ENCODE measurements around the gene SLC38A11.

The SLC38A11 gene

GRCh38 chr2:164937864-164938401 is 17.4 kb downstream of the SLC38A11 start:
- Histone ChIP-seq H2BK12ac (ENCODE audit: low read length in 2 of 2) (no peak overlapping the region), H3K4me3 (ENCODE audit: insufficient read depth in 1 of 2, low read depth in 1 of 2, low read length in 2 of 2) (no peak overlapping the region), H3K4me2 (ENCODE audit: low read length, poor library complexity, severe bottlenecking) (no peak overlapping the region), H2AFZ (ENCODE audit: low read depth, low read length) (no peak overlapping the region), H2BK120ac (ENCODE audit: low read depth, low read length) (peak overlapping the region; percentile 34), H4K8ac (ENCODE audit: low read length) (no peak overlapping the region), H4K91ac (ENCODE audit: low read length) (no peak overlapping the region), H3K36me3 (ENCODE audit: control insufficient read depth in 1 of 2, insufficient read depth in 2 of 2, low read depth in 1 of 2, low read length in 2 of 2) (no peaks in the 10 kb centered on the region), H3K14ac (ENCODE audit: low read length in 2 of 2) (no peak overlapping the region), H3K9ac (ENCODE audit: low read length) (no peak overlapping the region), H3K23ac (ENCODE audit: low read length in 2 of 2) (no peak overlapping the region), H3K9me3 (ENCODE audit: control insufficient read depth, low read length) (no peaks in the 10 kb centered on the region), H2BK5ac (ENCODE audit: low read depth, low read length, poor library complexity, severe bottlenecking) (peak overlapping the region; percentile 25), H3K18ac (ENCODE audit: low read depth in 1 of 2, low read length in 2 of 2) (no peak overlapping the region), H2AK5ac (ENCODE audit: low read length, severe bottlenecking) (no peak overlapping the region), H3K4ac (ENCODE audit: low read depth in 1 of 2, low read length in 2 of 2) (no peak overlapping the region), H3K4me1 (ENCODE audit: control insufficient read depth, insufficient read depth, low read depth, low read length) (no peaks in the 10 kb centered on the region), H3K27ac (ENCODE audit: low read length, poor library complexity, severe bottlenecking) (peak overlapping the region; percentile 54), H3K27me3 (ENCODE audit: control insufficient read depth in 1 of 2, insufficient read depth in 1 of 2, low read length in 2 of 2) (no peaks in the 10 kb centered on the region), H2BK15ac (ENCODE audit: low read depth, poor library complexity, severe bottlenecking) (no peak overlapping the region), H3K79me1 (replicated peaks; ENCODE audit: low read length, poor library complexity, severe bottlenecking) (no peaks in the 10 kb centered on the region)
- DNase-seq: peak; percentile 16
- WGBS: 63% methylated on average over 1 of the region's 3 CpGs

GRCh38 chr2:164935118-164936101 is 19.9 kb downstream of the SLC38A11 start:
- no peak overlapping the region for H2BK15ac ChIP-seq (ENCODE audit: low read depth, poor library complexity, severe bottlenecking)
- H3K9me3 ChIP-seq (ENCODE audit: control insufficient read depth, low read length): no peaks in the 10 kb centered on the region
- H3K23ac ChIP-seq (ENCODE audit: low read length in 2 of 2): no peak overlapping the region
- no peak overlapping the region for H3K4me2 ChIP-seq (ENCODE audit: low read length, poor library complexity, severe bottlenecking)
- H3K27ac ChIP-seq (ENCODE audit: low read length, poor library complexity, severe bottlenecking): no peak overlapping the region
- no peak overlapping the region for H3K4ac ChIP-seq (ENCODE audit: low read depth in 1 of 2, low read length in 2 of 2)
- peak overlapping the region; percentile 23 for H2AK5ac ChIP-seq (ENCODE audit: low read length, severe bottlenecking)
- no peak overlapping the region for H3K14ac ChIP-seq (ENCODE audit: low read length in 2 of 2)
- no peak for DNase-seq
- no peak overlapping the region for H4K8ac ChIP-seq (ENCODE audit: low read length)
- 88% methylated on average over 4 of the region's 5 CpGs for WGBS
- H3K18ac ChIP-seq (ENCODE audit: low read depth in 1 of 2, low read length in 2 of 2): no peak overlapping the region
- no peak overlapping the region for H2AFZ ChIP-seq (ENCODE audit: low read depth, low read length)
- H3K4me1 ChIP-seq (ENCODE audit: control insufficient read depth, insufficient read depth, low read depth, low read length): no peaks in the 10 kb centered on the region
- H3K27me3 ChIP-seq (ENCODE audit: control insufficient read depth in 1 of 2, insufficient read depth in 1 of 2, low read length in 2 of 2): no peaks in the 10 kb centered on the region
- no peak overlapping the region for H3K4me3 ChIP-seq (ENCODE audit: insufficient read depth in 1 of 2, low read depth in 1 of 2, low read length in 2 of 2)
- no peak overlapping the region for H4K91ac ChIP-seq (ENCODE audit: low read length)
- H2BK12ac ChIP-seq (ENCODE audit: low read length in 2 of 2): no peak overlapping the region
- H3K9ac ChIP-seq (ENCODE audit: low read length): no peak overlapping the region
- no peaks in the 10 kb centered on the region for H3K79me1 ChIP-seq (replicated peaks; ENCODE audit: low read length, poor library complexity, severe bottlenecking)
- H2BK5ac ChIP-seq (ENCODE audit: low read depth, low read length, poor library complexity, severe bottlenecking): no peak overlapping the region
- H3K36me3 ChIP-seq (ENCODE audit: control insufficient read depth in 1 of 2, insufficient read depth in 2 of 2, low read depth in 1 of 2, low read length in 2 of 2): no peaks in the 10 kb centered on the region
- H2BK120ac ChIP-seq (ENCODE audit: low read depth, low read length): no peak overlapping the region

GRCh38 chr2:164934401-164935117 is 20.8 kb downstream of the SLC38A11 start:
- H3K23ac ChIP-seq (ENCODE audit: low read length in 2 of 2): no peak overlapping the region
- H2BK120ac ChIP-seq (ENCODE audit: low read depth, low read length): no peak overlapping the region
- H3K4me2 ChIP-seq (ENCODE audit: low read length, poor library complexity, severe bottlenecking): no peak overlapping the region
- H3K79me1 ChIP-seq (replicated peaks; ENCODE audit: low read length, poor library complexity, severe bottlenecking): no peaks in the 10 kb centered on the region
- H2BK12ac ChIP-seq (ENCODE audit: low read length in 2 of 2): no peak overlapping the region
- H3K18ac ChIP-seq (ENCODE audit: low read depth in 1 of 2, low read length in 2 of 2): no peak overlapping the region
- no peak overlapping the region for H3K14ac ChIP-seq (ENCODE audit: low read length in 2 of 2)
- no peaks in the 10 kb centered on the region for H3K4me1 ChIP-seq (ENCODE audit: control insufficient read depth, insufficient read depth, low read depth, low read length)
- H2AK5ac ChIP-seq (ENCODE audit: low read length, severe bottlenecking): no peak overlapping the region
- H3K9me3 ChIP-seq (ENCODE audit: control insufficient read depth, low read length): no peaks in the 10 kb centered on the region
- no peak overlapping the region for H2BK15ac ChIP-seq (ENCODE audit: low read depth, poor library complexity, severe bottlenecking)
- H3K27ac ChIP-seq (ENCODE audit: low read length, poor library complexity, severe bottlenecking): no peak overlapping the region
- no peak overlapping the region for H3K4me3 ChIP-seq (ENCODE audit: insufficient read depth in 1 of 2, low read depth in 1 of 2, low read length in 2 of 2)
- no peaks in the 10 kb centered on the region for H3K27me3 ChIP-seq (ENCODE audit: control insufficient read depth in 1 of 2, insufficient read depth in 1 of 2, low read length in 2 of 2)
- 91% methylated on average over 5 of the region's 5 CpGs for WGBS
- H3K9ac ChIP-seq (ENCODE audit: low read length): no peak overlapping the region
- H3K4ac ChIP-seq (ENCODE audit: low read depth in 1 of 2, low read length in 2 of 2): no peak overlapping the region
- H3K36me3 ChIP-seq (ENCODE audit: control insufficient read depth in 1 of 2, insufficient read depth in 2 of 2, low read depth in 1 of 2, low read length in 2 of 2): no peaks in the 10 kb centered on the region
- no peak overlapping the region for H4K91ac ChIP-seq (ENCODE audit: low read length)
- H4K8ac ChIP-seq (ENCODE audit: low read length): no peak overlapping the region
- DNase-seq: no peak
- no peak overlapping the region for H2BK5ac ChIP-seq (ENCODE audit: low read depth, low read length, poor library complexity, severe bottlenecking)
- H2AFZ ChIP-seq (ENCODE audit: low read depth, low read length): no peak overlapping the region

GRCh38 chr2:164933671-164934189 is 21.6 kb downstream of the SLC38A11 start:
- no peak overlapping the region for H2BK5ac ChIP-seq (ENCODE audit: low read depth, low read length, poor library complexity, severe bottlenecking)
- no peak overlapping the region for H3K18ac ChIP-seq (ENCODE audit: low read depth in 1 of 2, low read length in 2 of 2)
- H2BK120ac ChIP-seq (ENCODE audit: low read depth, low read length): no peak overlapping the region
- no peaks in the 10 kb centered on the region for H3K36me3 ChIP-seq (ENCODE audit: control insufficient read depth in 1 of 2, insufficient read depth in 2 of 2, low read depth in 1 of 2, low read length in 2 of 2)
- H3K27ac ChIP-seq (ENCODE audit: low read length, poor library complexity, severe bottlenecking): no peak overlapping the region
- no peak overlapping the region for H4K91ac ChIP-seq (ENCODE audit: low read length)
- H3K4ac ChIP-seq (ENCODE audit: low read depth in 1 of 2, low read length in 2 of 2): no peak overlapping the region
- H2AFZ ChIP-seq (ENCODE audit: low read depth, low read length): no peak overlapping the region
- H2AK5ac ChIP-seq (ENCODE audit: low read length, severe bottlenecking): no peak overlapping the region
- no peak overlapping the region for H2BK12ac ChIP-seq (ENCODE audit: low read length in 2 of 2)
- no peak for DNase-seq
- 100% methylated on average over 2 of the region's 3 CpGs for WGBS
- no peak overlapping the region for H3K23ac ChIP-seq (ENCODE audit: low read length in 2 of 2)
- no peaks in the 10 kb centered on the region for H3K27me3 ChIP-seq (ENCODE audit: control insufficient read depth in 1 of 2, insufficient read depth in 1 of 2, low read length in 2 of 2)
- no peak overlapping the region for H3K9ac ChIP-seq (ENCODE audit: low read length)
- H3K79me1 ChIP-seq (replicated peaks; ENCODE audit: low read length, poor library complexity, severe bottlenecking): no peaks in the 10 kb centered on the region
- H3K4me1 ChIP-seq (ENCODE audit: control insufficient read depth, insufficient read depth, low read depth, low read length): no peaks in the 10 kb centered on the region
- H3K4me2 ChIP-seq (ENCODE audit: low read length, poor library complexity, severe bottlenecking): no peak overlapping the region
- no peak overlapping the region for H2BK15ac ChIP-seq (ENCODE audit: low read depth, poor library complexity, severe bottlenecking)
- no peak overlapping the region for H3K14ac ChIP-seq (ENCODE audit: low read length in 2 of 2)
- H4K8ac ChIP-seq (ENCODE audit: low read length): no peak overlapping the region
- no peak overlapping the region for H3K4me3 ChIP-seq (ENCODE audit: insufficient read depth in 1 of 2, low read depth in 1 of 2, low read length in 2 of 2)
- no peaks in the 10 kb centered on the region for H3K9me3 ChIP-seq (ENCODE audit: control insufficient read depth, low read length)
